Bronchial epithelial cell (primary cell): Measurements from ENCODE around the gene PRDX2. TPM values are rescaled to one million over a fixed set of nuclear protein-coding genes. Genes with fewer than 3 reads are reported as not detected.
A peak's percentile ranks its signal among the peaks of the same experiment; 100 is the strongest.

Experiments used
- DNase-seq: peaks from one replicate; pipeline ENCODE4 v3.0.0-alpha.2; 2010; ENCODE audit warnings: low read depth
- FAIRE-seq: peaks from 2 replicates; lab custom pipeline; 2011; peaks lifted over from hg19 to GRCh38; lab: Jason Lieb, UNC
- H3K27me3 ChIP-seq: 2 replicates; pipeline ENCODE4 v1.5.1; 2011; ENCODE audit warnings: low read length; ENCODE audit not compliant: control insufficient read depth, insufficient read depth
- H3K36me3 ChIP-seq: 2 replicates; pipeline ENCODE4 v1.5.1; 2011; ENCODE audit warnings: low read length; ENCODE audit not compliant: control insufficient read depth, insufficient read depth
- H3K4me3 ChIP-seq: 2 replicates; pipeline ENCODE4 v1.5.1; 2011; ENCODE audit warnings: mild to moderate bottlenecking, low read depth, low read length, control low read depth
- CTCF ChIP-seq: IDR thresholded peaks from 2 replicates; pipeline ENCODE4 v1.5.1; 2011; ENCODE audit warnings: mild to moderate bottlenecking, moderate library complexity, low read length, control low read depth, inconsistent platforms; ENCODE audit not compliant: insufficient read depth, severe bottlenecking
- total RNA-seq: library from RNA; depleted of rRNA; stranded (reverse); fragments of >200 nt; gene quantifications from 2 replicates; pipeline ENCODE4 v1.2.1, GENCODE V29; 2014

PRDX2 gene
- total RNA-seq, 1 donor from 2014 or later, result 157 TPM

GRCh38 chr19:12772323-12772722 is 29.3 kb downstream of the PRDX2 start:
- H3K27me3 ChIP-seq, result no peaks in the 10 kb centered on the region
- no peak overlapping the region for H3K4me3 ChIP-seq
- H3K36me3 ChIP-seq, result peaks cover 19% of the 10 kb centered on the region
- no peak for DNase-seq
- no peak for FAIRE-seq
- TF ChIP-seq CTCF, result no peak

- H3K36me3 ChIP-seq, result peaks cover 20% of the 10 kb centered on the region
- TF ChIP-seq CTCF, result no peak
Measured at GRCh38 chr19:12770922-12771321, 30.7 kb downstream of the PRDX2 start.

GRCh38 chr19:12769689-12770088 is 31.9 kb downstream of the PRDX2 start:
- no peak overlapping the region for H3K4me3 ChIP-seq
- TF ChIP-seq CTCF, result no peak
- H3K27me3 ChIP-seq, result no peaks in the 10 kb centered on the region
- FAIRE-seq (no peak), DNase-seq (no peak)
- H3K36me3 ChIP-seq, result peaks cover 27% of the 10 kb centered on the region

More at GRCh38 chr19:12770922-12771321, 30.7 kb downstream of the PRDX2 start:
- no peak for DNase-seq
- Histone ChIP-seq H3K27me3 (no peaks in the 10 kb centered on the region), H3K4me3 (no peak overlapping the region)
- no peak for FAIRE-seq

GRCh38 chr19:12767666-12768065 is 33.9 kb downstream of the PRDX2 start:
- Histone ChIP-seq H3K4me3 (no peak overlapping the region), H3K27me3 (no peaks in the 10 kb centered on the region), H3K36me3 (peaks cover 32% of the 10 kb centered on the region)
- no peak for TF ChIP-seq CTCF
- no peak for DNase-seq
- FAIRE-seq, result no peak

GRCh38 chr19:12767150-12767549 is 34.5 kb downstream of the PRDX2 start:
- FAIRE-seq (no peak), DNase-seq (no peak)
- H3K4me3 ChIP-seq, result no peak overlapping the region
- peaks cover 32% of the 10 kb centered on the region for H3K36me3 ChIP-seq
- no peak for TF ChIP-seq CTCF
- no peaks in the 10 kb centered on the region for H3K27me3 ChIP-seq

GRCh38 chr19:12766051-12766521 is 35.5 kb downstream of the PRDX2 start:
- DNase-seq (no peak), FAIRE-seq (no peak)
- H3K27me3 ChIP-seq, result no peaks in the 10 kb centered on the region
- peak; percentile 69 for TF ChIP-seq CTCF
- peaks cover 32% of the 10 kb centered on the region for H3K36me3 ChIP-seq
- peak overlapping the region; percentile 29 for H3K4me3 ChIP-seq
